NCI-H1417 treated with DMSO at 0.1 percent for 48 hours (cell line): ENCODE measurements around the gene NDUFS1.
A peak's percentile ranks its signal among the peaks of the same experiment; 100 is the strongest.
"Not testable (repeated sequence)": the region's sequence is repeated elsewhere in the genome, so short reads cannot be mapped to it uniquely, and the experiment has no call there.

ENCODE experiments used
- DNase-seq: peaks from one replicate; lab custom pipeline; 2025; lab: John Stamatoyannopoulos, UW

Gene NDUFS1

GRCh38 chr2:206162401-206162800, 3.2 kb upstream of the NDUFS1 start:
- not testable (repeated sequence) for DNase-seq

GRCh38 chr2:206160807-206161179, 1.5 kb upstream of the NDUFS1 start:
- no peak for DNase-seq

GRCh38 chr2:206160125-206160806, 1.0 kb upstream of the NDUFS1 start:
- DNase-seq: no peak

GRCh38 chr2:206158563-206159345, 490 bp downstream of the NDUFS1 start:
- no peak for DNase-seq

- not testable (repeated sequence) for DNase-seq
These were observed 2.2 kb downstream of the NDUFS1 start for GRCh38 chr2:206157014-206157413.

GRCh38 chr2:206154197-206154596, 5.0 kb downstream of the NDUFS1 start:
- DNase-seq: peak; percentile 13

- no peak for DNase-seq
These were observed 8.6 kb downstream of the NDUFS1 start for GRCh38 chr2:206150631-206151030.

GRCh38 chr2:206150168-206150567, 9.1 kb downstream of the NDUFS1 start:
- no peak for DNase-seq

GRCh38 chr2:206149330-206149729, 9.9 kb downstream of the NDUFS1 start:
- DNase-seq: no peak

- DNase-seq: no peak
These were observed 13.6 kb downstream of the NDUFS1 start for GRCh38 chr2:206145665-206146064.

- no peak for DNase-seq
These were observed 14.9 kb downstream of the NDUFS1 start for GRCh38 chr2:206144383-206144782.

- no peak for DNase-seq
These were observed 15.8 kb downstream of the NDUFS1 start for GRCh38 chr2:206143451-206143850.

GRCh38 chr2:206127656-206128055, 31.6 kb downstream of the NDUFS1 start:
- no peak for DNase-seq

- DNase-seq: no peak
These were observed 33.3 kb downstream of the NDUFS1 start for GRCh38 chr2:206125901-206126300.

GRCh38 chr2:206122569-206122968, 36.7 kb downstream of the NDUFS1 start:
- not testable (repeated sequence) for DNase-seq

- no peak for DNase-seq
These were observed 43.0 kb downstream of the NDUFS1 start for GRCh38 chr2:206116278-206116677.

- no peak for DNase-seq
These were observed 44.1 kb downstream of the NDUFS1 start for GRCh38 chr2:206115026-206115578.

GRCh38 chr2:206112846-206113547, 46.2 kb downstream of the NDUFS1 start:
- no peak for DNase-seq

- no peak for DNase-seq
These were observed 47.1 kb downstream of the NDUFS1 start for GRCh38 chr2:206112108-206112507.

GRCh38 chr2:206108713-206109112, 50.5 kb downstream of the NDUFS1 start:
- DNase-seq: no peak

- no peak for DNase-seq
These were observed 53.7 kb downstream of the NDUFS1 start for GRCh38 chr2:206105541-206105940.

- DNase-seq: no peak
These were observed 54.2 kb downstream of the NDUFS1 start for GRCh38 chr2:206105038-206105437.

GRCh38 chr2:206098872-206099271, 60.4 kb downstream of the NDUFS1 start:
- DNase-seq: not testable (repeated sequence)
